Measurements from ENCODE around the gene ARHGAP45. TPM values are rescaled to one million over a fixed set of nuclear protein-coding genes. Genes with fewer than 3 reads are reported as not detected.

The ARHGAP45 gene
- total and polyA plus RNA-seq, 2 donors from 2014 or later, result 11.8 to 50.0 TPM

- no peak overlapping the region for H3K27ac ChIP-seq (ENCODE audit: low read depth in 2 of 2, low read length in 2 of 2)
- H3K4me1 ChIP-seq (ENCODE audit: control insufficient read depth in 2 of 3, insufficient read depth in 2 of 3, low read depth in 1 of 3, low read length in 3 of 3), result peaks cover 0 to 11% (median 0%) of the 10 kb centered on the region in 3 donors
- H3K9me3 ChIP-seq (ENCODE audit: control insufficient read depth in 2 of 3, insufficient read depth in 1 of 3, low read length in 3 of 3), result no peaks in the 10 kb centered on the region
- H3K9ac ChIP-seq (ENCODE audit: low read length in 3 of 3), result no peak overlapping the region
- no peaks in the 10 kb centered on the region for H3K27me3 ChIP-seq (ENCODE audit: control insufficient read depth, insufficient read depth, low read length)
- FAIRE-seq (no peak), DNase-seq (peak in 1 of 5 donors; percentile 78)
- H3K4me3 ChIP-seq (ENCODE audit: low read length in 3 of 3), result no peak overlapping the region
- peaks cover 0 to 20% (median 13%) of the 10 kb centered on the region in 3 donors for H3K36me3 ChIP-seq (ENCODE audit: control insufficient read depth in 2 of 3, insufficient read depth in 3 of 3, low read length in 3 of 3)
- no peak for TF ChIP-seq CTCF (IDR thresholded peaks at IDR 0.05; ENCODE audit: borderline replicate concordance, extremely low read depth, insufficient read depth)
- intact Hi-C loops (cut with DNase I), result no loop called here
Observed at GRCh38 chr19:1115646-1116420, 48.9 kb downstream of the ARHGAP45 start.

GRCh38 chr19:1116726-1117581, 50.0 kb downstream of the ARHGAP45 start:
- peaks cover 0 to 11% (median 0%) of the 10 kb centered on the region in 3 donors for H3K4me1 ChIP-seq (ENCODE audit: control insufficient read depth in 2 of 3, insufficient read depth in 2 of 3, low read depth in 1 of 3, low read length in 3 of 3)
- no peak for TF ChIP-seq CTCF (IDR thresholded peaks at IDR 0.05; ENCODE audit: borderline replicate concordance, extremely low read depth, insufficient read depth)
- H3K4me3 ChIP-seq (ENCODE audit: low read length in 3 of 3), result no peak overlapping the region
- peak in 1 of 5 donors; percentile 75 for DNase-seq
- no peaks in the 10 kb centered on the region for H3K9me3 ChIP-seq (ENCODE audit: control insufficient read depth in 2 of 3, insufficient read depth in 1 of 3, low read length in 3 of 3)
- no peak overlapping the region for H3K27ac ChIP-seq (ENCODE audit: low read depth in 2 of 2, low read length in 2 of 2)
- no peak overlapping the region for H3K9ac ChIP-seq (ENCODE audit: low read length in 3 of 3)
- peaks cover 0 to 28% (median 16%) of the 10 kb centered on the region in 3 donors for H3K36me3 ChIP-seq (ENCODE audit: control insufficient read depth in 2 of 3, insufficient read depth in 3 of 3, low read length in 3 of 3)
- intact Hi-C loops (cut with DNase I), result no loop called here
- no peaks in the 10 kb centered on the region for H3K27me3 ChIP-seq (ENCODE audit: control insufficient read depth, insufficient read depth, low read length)
- no peak for FAIRE-seq

GRCh38 chr19:1117654-1118053, 50.7 kb downstream of the ARHGAP45 start:
- Histone ChIP-seq H3K27ac (ENCODE audit: low read depth in 2 of 2, low read length in 2 of 2) (no peak overlapping the region), H3K4me3 (ENCODE audit: low read length in 3 of 3) (no peak overlapping the region), H3K9ac (ENCODE audit: low read length in 3 of 3) (no peak overlapping the region), H3K27me3 (ENCODE audit: control insufficient read depth, insufficient read depth, low read length) (no peaks in the 10 kb centered on the region), H3K9me3 (ENCODE audit: control insufficient read depth in 2 of 3, insufficient read depth in 1 of 3, low read length in 3 of 3) (no peaks in the 10 kb centered on the region), H3K4me1 (ENCODE audit: control insufficient read depth in 2 of 3, insufficient read depth in 2 of 3, low read depth in 1 of 3, low read length in 3 of 3) (peaks cover 0 to 10% (median 0%) of the 10 kb centered on the region in 3 donors), H3K36me3 (ENCODE audit: control insufficient read depth in 2 of 3, insufficient read depth in 3 of 3, low read length in 3 of 3) (peaks cover 0 to 28% (median 16%) of the 10 kb centered on the region in 3 donors)
- FAIRE-seq, result no peak
- intact Hi-C loops (cut with DNase I), result no loop called here
- no peak for DNase-seq
- TF ChIP-seq CTCF (IDR thresholded peaks at IDR 0.05; ENCODE audit: borderline replicate concordance, extremely low read depth, insufficient read depth), result no peak

Data from kidney (tissue), 14 donors.